Measurements from ENCODE around the gene TRIM39.
"Not testable (repeated sequence)": the region's sequence is repeated elsewhere in the genome, so short reads cannot be mapped to it uniquely, and the experiment has no call there.

GRCh38 chr6:30280988-30281387, 45.7 kb upstream of the TRIM39 start:
- TF ChIP-seq CTCF, POLR2A (IDR thresholded peaks at IDR 0.05): not testable (repeated sequence)

Data from heart left ventricle (tissue), 13 donors.